NCI-H1048 (cell line): ENCODE data around the gene RASGRP2.
A peak's percentile ranks its signal among the peaks of the same experiment; 100 is the strongest.

Experiments
- DNase-seq: peaks from one replicate; lab custom pipeline; 2025; lab: John Stamatoyannopoulos, UW

The RASGRP2 gene

DNA sequence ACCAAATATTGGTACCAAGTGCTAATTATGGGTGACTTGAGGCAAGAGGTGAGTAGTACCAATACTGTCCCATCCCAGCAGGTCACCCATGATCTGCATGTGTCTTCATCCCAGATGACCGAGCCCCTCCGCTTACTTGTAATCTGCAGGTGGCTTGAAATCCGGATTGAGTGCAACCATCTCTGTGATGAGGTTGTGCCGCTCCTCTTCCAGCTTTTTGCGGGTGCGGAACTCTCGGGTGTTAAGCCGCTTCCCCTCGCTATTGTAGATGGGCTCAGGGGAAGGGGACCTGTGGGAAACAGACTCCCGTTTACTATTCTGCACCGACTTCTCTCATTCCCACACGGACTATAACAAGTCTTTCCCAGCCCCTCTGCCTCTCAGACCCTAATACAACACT, 26.2 kb upstream of the RASGRP2 start:
- DNase-seq, result no peak

DNA sequence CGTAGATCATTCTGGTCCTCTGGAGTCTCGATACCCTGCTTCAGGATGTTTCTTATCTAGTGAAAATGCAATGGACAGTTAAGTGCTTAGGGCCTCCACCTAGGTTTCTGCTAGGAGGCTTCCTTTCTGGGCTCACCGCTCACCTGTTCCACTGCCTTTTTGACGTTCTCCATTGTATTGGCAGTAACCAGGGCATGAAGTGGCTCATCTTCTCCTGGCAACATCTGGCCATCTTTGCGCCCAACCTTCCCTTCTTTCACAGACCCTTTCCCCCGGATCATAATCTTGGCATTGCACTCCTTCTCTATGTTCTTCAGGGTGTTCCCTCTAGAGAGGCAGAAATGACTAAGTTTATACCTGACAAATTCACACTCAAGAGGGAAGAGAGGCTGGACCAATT, 25.3 kb upstream of the RASGRP2 start:
- DNase-seq, result no peak

DNA sequence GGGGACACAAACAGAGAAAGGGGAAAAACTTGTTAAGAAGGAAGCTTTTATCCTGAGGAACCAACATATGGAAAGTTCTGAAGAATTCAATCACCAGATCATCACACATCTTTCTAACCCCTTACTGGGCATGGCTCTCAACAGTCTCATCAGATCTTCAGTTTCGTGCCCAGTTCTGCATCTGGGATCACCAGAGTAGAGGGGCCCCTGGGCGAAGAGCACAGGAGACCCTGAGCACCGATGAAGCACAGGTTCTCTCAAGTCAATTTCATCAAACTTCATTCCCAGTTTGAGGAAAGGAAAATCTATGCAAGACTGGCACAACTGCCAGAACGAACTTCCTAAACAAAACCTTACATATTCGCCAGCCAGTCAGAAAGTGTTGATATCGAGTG, 24.4 kb upstream of the RASGRP2 start:
- DNase-seq, result no peak

DNA sequence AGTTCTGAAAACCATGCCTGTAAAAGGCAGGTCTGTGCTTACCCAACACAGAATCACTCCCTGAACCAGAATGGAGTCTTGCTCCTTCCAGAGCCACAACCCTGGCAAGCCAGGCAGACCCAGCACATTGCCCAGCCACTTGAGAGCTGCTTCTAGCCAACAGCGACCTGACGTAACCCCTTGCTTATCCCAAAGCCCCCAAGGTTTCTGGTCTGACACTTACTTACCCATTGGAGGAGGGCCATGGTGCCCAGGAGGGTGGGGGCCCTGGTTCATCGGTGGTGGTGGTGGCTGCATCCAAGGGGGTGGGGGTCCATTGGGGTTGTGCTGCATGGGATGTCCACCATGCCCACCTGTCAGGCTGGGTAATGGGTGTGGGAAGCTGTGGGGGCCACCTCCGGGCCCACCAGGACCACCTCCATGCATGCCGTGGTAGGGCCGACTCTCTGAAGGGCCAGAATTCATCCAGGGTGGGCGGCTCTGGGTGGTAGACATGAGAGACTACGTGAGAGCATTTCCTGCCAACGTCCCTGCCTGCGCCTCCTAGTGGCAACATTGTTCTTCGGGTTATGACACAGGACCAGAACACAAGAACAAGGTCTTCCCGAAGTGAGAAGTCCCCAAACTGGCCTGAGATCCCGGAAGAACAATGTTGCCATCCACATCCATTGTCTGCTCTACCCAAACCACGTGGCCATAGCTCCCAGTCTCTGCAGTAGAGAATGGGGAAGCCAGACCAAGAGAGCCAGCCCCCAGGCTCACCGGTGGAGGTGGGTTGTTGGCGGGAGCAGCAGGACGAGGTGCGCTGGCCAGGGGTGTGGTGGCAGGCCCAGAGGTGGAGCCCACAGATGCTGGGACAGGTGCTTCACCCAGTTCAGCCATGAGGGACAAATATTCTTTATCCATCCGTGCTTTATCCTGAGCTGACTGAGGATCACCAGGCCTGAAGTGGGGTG, 23.7 kb upstream of the RASGRP2 start:
- peak; percentile 45 for DNase-seq

DNA sequence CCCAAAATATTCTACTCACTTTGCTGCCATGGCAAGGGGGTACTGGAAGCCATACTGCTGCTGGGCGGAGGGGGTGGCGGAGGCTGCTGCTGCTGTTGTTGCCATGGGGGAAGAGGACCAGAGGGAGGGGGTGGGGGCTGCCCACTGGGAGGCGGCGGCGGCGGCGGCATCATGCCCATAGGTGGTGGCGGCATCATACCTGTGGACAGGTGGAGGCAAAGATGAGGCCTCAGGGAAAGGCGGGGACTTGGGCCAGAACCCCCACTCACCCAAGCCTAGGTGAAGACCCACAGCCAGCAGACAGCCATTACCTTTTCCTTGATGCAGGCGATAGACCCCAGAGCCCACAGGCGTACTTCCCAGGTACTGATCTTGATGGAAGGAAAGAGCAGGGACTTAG, 22.9 kb upstream of the RASGRP2 start:
- no peak for DNase-seq

DNA sequence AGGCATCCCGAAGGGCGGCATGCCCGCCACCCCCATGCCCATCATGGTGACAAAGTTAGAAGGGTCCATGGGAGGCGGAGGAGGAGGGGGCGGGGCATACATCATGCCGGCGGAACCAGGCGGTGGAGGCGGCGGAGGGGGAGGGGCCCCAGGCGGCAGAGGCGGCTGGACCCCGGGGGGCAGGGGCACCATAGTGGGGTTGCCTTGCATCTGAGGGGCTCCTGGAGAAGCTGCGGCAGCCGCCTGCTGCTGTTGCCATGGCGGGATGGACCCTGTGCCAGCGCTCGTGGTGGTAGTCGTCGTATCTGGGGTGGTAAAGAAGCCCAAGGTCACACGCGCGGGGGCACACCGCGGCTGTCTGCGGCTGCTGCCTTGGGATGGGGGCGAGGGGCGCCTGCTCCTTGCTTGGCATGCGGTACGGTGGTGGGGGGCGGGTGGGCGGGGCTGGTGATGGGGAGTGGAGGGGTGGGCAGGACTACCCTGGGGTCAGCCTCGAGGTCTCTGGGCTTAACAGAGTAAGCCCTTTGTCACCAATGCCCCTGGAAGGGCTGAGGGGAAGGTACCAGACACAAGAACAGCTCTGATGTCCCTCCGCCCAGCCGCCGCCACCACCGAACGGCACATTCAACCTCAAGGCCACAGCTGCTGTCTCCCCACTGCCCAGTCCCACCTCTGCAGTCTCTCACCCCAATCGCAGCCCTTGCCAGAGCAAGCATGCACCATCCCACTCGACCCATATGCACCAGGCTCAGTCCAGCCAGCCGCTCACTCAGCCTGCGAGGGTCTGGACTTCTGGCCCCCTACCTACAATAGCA, 22.1 kb upstream of the RASGRP2 start:
- DNase-seq, result no peak

DNA sequence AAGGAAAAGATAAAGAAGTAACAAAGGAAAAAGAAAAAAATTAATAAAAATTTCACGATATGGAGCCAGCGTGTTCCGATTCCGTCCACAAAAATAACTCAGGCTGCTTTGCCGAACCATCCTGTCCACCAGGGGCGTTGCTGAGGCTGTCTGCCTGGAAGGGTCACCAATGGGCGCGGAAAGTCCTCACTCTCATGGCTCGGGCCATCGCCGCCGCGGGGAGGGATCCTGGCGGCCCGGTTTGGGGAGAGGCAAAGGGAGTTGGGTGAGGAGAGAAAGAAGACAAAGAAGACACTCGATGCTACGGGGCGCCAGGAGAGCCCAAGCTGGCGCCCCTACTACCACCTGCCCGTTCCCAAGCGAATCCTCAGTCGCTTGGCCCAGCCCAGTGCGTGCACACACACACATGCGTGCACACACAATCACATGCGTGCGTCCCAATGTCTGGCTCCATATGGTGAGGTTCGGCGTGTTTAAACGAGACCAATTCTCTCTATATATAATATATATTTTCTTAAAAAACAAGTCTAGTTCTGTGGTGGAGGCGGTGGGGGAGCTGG, 21.4 kb upstream of the RASGRP2 start:
- no peak for DNase-seq

DNA sequence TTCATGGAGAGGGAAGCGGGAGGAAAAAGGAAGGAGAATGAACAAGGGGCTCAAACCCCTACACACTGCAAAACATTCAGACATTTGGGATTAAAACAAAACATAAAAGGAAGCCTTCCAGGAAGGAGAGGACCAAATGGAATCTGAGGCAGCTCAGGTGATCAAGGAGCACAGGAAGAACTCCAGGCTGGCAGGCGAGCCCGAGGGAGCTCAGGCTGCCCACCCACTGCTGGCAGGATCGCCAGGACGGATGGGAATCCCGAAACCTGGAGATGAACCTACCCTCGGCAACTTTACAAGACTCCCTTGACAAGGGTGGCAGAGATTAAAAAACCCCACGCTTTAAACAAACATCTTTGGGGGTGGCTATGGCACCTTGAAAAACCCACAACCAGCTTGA, 20.8 kb upstream of the RASGRP2 start:
- DNase-seq, result no peak

DNA sequence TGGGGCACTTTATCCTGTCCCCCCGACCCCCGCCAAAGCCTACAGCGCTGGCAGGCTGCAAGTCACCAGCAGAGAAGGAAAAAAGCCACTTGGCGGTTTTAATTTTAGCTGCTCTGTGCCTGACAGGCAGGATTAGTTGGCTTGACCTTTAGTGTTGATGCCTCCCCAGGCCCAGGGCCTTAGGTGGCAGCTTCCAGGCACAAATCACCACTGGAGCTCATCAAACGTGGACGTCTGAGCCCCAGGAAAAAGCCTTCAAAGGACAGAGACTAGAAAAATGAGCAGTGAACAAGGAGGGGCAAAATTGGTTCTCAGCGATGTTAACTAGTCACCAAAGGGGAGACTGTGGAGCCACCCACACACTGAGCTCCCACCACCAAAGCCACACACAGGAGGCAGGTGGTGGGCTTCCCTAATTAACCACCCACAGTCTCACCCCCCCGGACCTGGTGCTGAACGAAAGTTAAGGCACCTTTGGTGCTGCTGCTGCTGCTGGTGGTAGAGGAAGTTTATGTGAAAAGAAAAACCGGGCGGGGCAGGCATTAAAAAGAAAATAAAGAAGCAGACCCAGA, 20.2 kb upstream of the RASGRP2 start:
- no peak for DNase-seq

DNA sequence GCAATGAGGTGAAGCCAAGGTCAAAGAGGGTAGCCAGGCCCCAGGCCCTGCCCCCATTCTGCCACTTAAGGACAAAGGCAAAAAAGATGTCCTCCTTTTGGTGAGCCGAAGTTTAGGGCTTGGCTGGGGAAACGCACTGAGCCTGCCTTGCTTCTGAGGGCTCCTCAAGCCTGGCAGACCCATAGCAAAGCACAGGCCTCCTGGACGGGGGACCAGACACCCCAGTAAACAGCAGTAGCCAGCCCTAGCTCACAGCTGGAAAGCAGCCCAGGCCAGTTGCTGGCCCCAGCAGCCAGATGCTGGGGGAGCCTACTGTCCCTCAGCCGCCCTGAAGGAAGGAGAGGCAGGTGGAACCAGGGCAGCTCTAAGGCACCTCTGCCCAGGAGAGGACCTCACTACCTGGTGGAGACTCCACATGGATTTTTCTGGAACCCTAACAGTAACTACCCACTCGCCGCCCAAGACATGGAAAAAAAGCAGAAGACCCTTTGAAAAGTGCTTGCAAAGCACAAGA, 19.6 kb upstream of the RASGRP2 start:
- DNase-seq, result no peak

DNA sequence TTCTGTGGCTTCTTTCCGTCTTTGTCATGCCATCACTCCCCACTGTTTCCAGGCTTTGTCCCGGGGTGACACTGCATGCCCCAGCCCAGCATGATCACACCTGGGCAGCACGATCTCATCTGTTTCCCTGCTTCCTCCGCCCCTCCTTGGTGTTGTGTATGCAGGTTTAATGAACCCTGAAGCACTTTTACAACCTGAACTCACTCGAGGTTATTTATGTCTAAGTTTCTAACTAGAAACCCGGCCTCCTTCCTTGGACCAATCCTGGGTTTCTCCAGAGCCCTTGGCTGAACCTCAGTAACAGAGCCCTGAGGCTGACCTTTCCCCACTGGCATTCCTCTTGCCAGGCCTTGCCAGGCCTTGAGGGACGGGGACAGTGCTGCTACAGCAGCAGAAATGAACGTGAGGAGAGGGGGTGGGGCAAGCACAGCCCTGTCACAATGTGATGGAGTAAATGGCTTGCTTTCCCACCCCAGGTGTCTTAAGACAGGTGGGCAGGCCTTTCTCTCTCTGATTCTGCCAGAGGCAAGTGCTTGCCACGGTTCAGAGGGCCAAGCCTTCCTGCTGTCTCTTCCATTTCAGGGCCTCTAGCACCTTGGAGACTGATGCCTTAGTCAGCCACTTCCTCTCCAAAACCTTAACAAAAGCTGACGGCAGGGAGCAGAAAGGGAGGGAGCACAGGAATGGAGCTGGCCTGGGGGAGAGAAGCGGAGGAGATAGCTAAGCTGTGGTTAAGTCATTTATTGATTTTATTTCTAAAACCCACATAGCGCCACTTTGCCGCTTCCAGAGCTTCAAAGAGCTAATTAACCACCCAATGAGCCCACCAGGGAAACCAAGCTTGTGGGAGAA, 19.0 kb upstream of the RASGRP2 start:
- DNase-seq, result no peak

DNA sequence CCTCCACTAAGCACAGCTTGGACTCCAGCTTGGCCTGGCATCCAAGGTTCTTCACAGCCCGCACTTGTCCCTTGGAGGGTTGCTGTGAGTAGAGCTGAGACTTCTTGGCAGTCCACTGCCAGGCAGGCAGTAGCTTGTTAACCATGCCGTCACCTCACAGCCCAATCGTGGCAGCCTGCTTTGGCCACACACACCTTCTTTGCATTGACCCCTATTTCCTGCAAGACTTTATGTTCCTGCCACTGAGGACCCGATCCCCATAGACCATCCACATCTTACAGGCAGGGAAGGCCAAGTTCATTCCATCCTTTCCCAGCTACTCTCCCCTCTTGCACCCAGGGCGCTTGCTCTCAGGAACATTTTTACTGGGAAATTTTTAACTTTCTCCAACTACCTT, 18.3 kb upstream of the RASGRP2 start:
- DNase-seq, result no peak

DNA sequence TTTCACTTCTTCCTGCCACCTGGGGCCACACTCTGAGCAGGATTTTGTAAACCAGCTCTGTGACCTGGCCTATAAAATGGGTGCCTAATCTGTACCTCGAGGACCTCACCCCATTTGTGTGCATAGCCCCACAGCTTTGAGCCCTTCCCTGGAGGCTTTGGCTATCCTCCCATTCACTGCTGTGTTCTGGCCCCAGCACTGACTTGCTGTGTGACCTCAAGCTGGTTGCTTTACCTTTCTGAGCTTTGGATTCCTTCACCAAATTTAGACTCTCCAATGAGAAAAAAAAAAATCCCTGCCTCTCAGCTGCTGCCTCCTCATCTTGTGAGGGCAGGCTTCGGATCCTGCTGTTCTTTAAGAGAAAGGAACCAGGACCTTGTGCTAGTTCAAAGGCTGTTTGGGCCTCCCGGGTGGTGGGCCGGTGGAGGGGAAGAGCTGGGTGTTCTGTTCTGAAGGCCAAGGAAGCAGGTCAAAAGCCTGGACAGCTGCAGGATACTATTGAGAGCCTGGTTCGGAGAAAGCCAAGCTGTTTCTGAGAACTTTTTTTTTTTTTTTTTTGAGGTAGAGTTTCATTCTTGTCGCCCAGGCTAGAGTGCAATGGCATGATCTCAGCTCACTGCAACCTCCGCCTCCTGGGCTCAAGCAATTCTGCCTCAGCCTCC, 16.9 kb upstream of the RASGRP2 start:
- DNase-seq, result no peak

DNA sequence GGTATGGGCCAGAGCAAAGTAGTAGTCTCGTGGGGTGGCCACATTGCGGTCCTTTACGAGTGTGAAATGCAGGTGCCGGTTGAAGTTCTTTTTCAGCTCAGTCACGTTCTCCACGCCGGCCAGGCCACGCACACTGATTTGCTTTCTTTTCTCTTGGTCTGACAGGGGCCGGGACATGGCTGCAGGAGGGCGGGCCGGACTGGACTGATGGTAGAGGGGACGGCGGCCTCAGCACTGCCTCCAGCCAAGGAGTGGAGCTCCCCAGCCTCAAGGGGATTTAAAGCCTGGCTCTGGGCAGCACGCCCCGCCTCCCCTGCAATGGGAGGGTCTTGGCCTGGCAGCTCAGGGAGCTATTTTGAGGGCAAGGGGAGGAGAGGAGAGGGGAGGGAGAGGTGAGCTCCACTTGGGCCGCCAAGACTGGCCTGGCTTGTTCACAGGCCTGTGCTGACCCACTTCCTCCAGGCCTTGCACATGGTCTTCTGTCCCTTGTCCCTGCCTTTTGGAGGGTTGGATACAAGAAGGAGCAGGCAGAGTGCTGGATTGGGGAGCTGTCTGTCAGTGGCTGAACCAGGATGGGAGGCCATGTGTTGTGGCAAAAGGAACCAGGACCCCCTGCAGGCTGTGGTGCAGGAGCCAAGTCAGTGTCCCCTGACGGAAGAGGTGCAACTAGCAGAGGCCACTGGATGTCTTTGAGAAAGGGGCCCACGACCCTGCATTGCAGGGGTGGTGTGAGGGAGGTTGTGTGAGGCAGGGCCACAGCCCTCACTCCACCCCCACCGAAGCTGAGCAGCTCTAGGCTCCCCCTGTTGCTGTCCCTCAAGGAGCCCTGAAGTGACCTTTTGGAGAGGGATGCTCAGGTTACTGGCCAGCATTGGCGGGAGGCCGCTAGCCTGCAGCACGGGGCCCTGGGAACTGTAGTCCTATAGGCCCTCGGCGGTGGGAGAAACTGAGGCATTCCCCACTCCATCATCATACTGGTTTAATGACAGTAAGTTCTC, 16.1 kb upstream of the RASGRP2 start, which contains the start of gene PYGM:
Gene PYGM, minus strand, starts transcription at position 253 of the 998 bp plus-strand sequence. Its CDS starts 76 bp downstream, at position 177.
- DNase-seq, result no peak

DNA sequence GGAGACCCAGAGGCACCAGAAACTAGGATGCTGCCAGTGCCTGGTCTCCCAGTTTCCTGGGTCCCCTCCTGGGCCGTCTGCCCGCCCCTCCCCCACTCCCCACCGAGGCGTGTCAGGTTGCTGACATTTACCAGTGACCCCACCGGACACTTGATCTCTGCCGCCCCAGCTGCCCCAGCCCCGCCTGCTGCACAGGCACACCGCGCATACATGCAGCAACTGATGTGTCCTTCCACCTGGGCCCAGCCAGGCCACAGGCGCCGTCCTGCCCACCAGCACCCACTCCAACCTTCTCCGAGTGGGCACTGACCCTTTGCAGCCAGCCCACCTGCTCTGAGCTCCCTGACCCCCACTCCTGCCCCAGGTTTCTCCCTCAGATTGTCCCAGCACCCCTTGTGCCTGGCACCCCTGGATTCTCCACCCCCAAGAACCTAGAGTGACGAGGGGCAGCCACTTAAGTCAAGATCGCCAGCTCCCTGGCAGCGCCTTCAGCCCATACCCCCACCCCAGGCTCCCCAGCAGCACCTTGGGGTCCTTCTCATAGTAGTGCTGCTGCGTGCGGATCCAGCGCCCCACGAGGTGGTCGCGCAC, 15.3 kb upstream of the RASGRP2 start:
- DNase-seq, result no peak

DNA sequence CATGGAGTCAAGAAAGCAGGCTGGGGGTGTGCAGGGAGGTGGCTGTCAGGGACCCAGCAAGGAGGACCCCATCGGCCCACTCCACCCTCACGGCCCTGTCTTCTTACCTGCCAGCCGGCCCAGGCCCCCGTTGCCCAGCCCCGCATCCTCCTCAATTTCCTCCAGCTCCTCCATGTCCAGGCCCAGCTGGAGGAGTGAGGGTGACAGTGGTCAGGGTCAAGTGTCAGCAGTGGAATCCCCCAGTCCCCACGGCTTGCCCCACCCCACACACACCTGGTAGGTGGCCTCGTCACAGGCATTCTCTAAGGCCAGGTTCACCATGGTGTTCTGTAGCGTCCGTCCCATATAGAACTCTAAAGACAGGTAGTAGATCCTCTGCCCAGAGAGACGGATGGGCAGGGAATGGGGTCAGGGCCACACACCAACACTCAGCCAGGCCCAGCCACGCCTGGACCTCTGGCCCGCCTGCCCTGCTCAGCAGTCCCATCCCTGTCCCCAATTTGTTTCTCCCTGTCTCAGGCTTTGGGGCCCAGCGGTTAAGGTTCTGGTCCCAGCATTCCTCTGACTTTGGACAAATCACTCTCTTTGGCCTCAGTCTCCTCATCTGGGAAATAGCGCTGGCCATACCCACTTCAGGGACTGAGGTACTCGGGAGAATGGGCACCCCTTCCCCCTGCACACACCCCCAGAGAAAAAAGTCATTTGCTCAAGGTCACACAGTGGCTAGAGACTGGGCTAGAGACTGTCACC, 14.6 kb upstream of the RASGRP2 start:
- no peak for DNase-seq

DNA sequence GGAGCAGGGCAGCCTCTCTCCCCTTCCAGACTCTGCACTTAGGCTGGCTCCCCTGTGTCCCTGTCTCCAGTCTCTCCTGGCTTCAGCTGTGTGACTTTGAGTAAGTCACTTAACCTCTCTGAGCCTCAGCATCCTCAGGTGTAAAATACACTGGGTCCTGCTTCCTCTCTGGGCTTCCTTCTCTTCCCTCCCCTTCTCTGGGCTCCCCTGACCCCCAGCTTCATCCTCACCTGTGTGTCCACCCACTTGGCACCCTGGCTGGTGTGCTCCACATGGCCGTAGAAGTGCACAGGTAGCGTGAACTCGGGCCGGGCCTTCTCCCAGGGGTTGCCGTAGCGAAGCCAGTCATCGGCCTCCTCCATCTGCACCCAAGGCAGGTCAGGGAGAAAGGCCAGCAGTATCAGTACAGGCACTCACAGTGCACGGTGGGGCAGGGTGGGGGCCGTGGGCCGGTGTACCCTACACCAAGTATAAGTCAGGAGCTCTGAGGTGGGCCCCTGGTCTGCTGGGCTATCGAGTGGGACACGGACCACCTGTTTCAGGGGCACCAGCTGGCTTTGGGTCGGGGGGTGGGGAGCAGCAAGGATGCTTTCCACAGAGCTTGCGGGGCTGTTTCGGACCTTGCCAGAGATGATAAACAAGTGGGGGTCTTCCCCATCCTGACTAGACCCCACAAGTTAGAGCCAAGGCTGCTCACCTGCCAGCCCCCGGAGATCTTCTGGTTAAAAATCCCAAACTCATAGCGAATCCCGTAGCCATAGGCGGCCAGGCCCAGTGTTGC, 13.8 kb upstream of the RASGRP2 start:
- DNase-seq, result no peak
